ENCODE data around the gene SUN2.
"Not testable (repeated sequence)": the region's sequence is repeated elsewhere in the genome, so short reads cannot be mapped to it uniquely, and the experiment has no call there.

SUN2 gene

GRCh38 chr22:38755911-38756532, at the start of gene SUN2:
SUN2 (minus strand) TSS chr22:38755998; CDS start chr22:38752628, 3,370 bp downstream.
- DNase-seq = peak; percentile 93

- DNase-seq = not testable (repeated sequence)
Observed at GRCh38 chr22:38805041-38805593, 49.3 kb upstream of the SUN2 start.

DNA sequence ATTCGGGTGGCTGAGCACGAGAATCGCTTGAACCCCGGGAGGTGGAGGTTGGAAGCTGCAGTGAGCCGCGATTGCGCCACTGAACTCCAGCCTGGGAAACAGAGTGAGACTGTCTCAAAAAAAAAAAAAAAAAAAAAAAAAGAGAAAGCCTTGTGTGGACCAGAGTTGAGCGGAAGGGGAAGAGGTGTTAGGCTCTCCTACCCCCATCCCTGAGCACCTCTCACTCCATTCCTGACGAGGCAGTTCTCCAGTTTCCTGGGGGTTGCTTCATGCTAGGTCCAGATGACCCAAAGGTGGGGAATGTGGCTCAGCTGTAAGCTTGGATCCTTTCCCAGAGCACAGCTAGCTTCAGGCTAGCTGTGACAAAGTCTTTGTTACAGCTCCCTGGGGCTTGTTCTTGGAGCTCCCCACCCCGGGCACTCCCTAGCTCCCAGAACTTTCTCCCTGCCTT, 46.9 kb upstream of the SUN2 start:
- no peak for DNase-seq

- DNase-seq = no peak
Observed at GRCh38 chr22:38799265-38800002, 43.6 kb upstream of the SUN2 start.

- no peak for DNase-seq
Observed at GRCh38 chr22:38798496-38798895, 42.7 kb upstream of the SUN2 start.

DNA sequence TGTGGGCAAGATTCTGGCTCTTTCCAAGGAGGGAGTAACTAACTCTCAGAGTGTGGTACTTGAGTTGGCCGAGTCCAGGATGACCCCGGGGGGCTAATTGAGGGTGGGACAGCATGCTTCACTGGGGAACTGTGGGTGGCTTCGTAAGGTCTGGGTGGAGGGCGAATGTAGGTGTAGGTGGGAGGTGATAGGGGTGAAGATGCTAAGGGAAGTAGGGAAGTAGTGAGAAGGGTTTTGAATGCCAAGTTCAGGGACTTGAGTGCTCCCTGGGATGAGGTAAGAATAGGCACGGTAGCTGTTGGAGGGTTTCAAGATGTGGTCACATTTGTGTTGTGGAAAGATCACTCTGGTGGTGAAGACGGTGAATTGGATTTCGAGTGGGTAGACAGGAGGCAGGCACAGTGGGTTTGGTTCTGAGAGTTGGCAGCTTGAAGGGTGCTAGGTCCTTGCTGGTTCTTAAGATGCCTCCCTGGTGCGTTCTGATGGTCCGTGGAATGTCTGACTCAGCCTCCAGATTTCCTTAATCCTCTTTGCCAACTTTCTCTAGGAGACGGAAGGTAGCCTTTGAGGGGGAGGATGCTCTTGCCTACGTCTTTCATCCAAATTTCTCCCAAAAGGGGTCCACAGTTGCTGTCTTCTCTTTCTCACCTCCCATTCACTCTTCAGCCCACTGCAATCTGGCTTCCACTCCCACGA, 40.6 kb upstream of the SUN2 start:
- DNase-seq = no peak

GRCh38 chr22:38795569-38795968, 39.8 kb upstream of the SUN2 start:
- DNase-seq = no peak

GRCh38 chr22:38793721-38794466, 38.1 kb upstream of the SUN2 start, which contains the start of gene DNAL4:
DNAL4 (minus strand) TSS chr22:38794143; CDS start chr22:38782731, 11,412 bp downstream.
- DNase-seq = peak; percentile 95

GRCh38 chr22:38793317-38793716, 37.5 kb upstream of the SUN2 start:
- DNase-seq = no peak

- DNase-seq = no peak
Observed at GRCh38 chr22:38792833-38793232, 37.0 kb upstream of the SUN2 start.

GRCh38 chr22:38789606-38790005, 33.8 kb upstream of the SUN2 start:
- DNase-seq = no peak

DNA sequence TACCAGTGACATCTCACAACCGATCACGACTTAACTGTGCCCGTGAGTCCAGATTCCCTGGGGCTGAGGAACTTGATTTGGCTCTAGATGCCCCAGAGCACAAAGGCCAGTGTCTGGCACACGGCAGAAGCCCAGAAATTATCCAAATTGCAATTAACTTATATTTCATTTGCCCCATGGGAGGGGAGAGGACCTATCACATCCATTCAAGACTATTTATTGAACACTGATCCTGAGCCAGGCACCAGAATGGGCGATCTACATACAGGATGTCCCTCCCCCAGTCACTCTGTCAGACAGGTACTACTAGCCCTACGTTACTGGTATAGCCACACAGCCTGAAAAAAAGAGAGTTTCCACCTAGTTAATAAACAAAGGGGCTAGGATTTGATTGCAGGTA, 33.0 kb upstream of the SUN2 start:
- DNase-seq = no peak

- no peak for DNase-seq
Observed at GRCh38 chr22:38788021-38788816, 32.4 kb upstream of the SUN2 start.

DNA sequence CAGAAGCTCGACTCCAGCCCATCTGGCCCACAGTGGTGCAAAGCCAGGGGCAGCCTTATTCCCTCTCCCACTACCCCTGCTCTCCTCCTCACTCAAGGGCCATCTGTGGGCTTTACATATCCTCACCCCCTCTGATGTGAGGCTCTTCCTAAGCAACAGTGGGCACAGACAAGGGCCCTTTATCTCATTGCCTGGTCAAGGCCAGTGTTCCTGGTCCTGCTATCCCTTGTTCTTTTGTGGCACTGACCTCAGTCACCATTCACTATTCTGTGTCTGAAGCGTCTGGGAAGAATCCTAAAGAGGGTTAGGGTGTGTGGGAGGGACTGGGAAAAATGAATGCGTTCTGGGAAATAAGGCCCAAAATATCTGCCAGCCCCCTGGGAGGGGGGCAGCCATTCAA, 30.8 kb upstream of the SUN2 start:
- DNase-seq = no peak

DNA sequence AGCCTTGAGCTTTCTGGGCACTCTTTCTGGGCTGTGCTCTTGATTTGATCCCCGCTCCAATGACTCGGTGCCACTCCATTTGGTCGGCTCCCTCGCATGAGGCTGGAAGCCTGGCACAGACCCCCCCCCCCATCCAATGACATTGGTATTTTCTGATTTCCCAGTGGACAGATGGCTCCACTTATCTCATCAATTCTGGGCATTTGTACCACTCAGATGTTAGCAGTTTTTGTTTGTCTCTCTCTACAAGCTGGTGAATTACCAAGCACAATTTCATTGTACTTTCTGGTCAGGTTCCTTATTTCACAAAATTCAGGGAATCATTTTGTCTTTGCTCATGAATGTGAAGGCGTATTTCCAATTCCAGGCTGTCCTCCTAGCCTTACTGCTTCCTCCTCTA, 29.1 kb upstream of the SUN2 start:
- DNase-seq = no peak

DNA sequence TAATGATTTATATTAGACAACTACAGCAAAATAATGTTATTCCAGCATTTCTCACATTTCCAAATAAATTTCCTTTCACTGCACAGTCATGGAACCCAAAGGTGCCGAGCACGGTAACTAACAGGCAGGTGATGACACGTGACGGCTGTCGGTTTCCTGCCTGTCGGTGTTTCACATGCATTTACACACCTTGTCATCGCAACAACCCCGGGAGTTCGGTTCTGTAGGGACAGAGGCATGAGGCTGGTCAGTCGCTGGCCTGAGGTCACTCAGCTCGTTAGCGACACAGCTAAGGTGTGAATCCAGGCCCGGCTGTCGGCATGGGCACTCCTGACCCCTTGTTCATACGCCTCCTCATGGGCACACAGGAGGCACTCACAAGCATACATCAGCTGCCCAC, 28.2 kb upstream of the SUN2 start:
- no peak for DNase-seq

GRCh38 chr22:38783095-38783615, 27.4 kb upstream of the SUN2 start:
- DNase-seq = no peak

- DNase-seq = no peak
Observed at GRCh38 chr22:38782402-38783094, 26.8 kb upstream of the SUN2 start.

- no peak for DNase-seq
Observed at GRCh38 chr22:38781033-38781432, 25.2 kb upstream of the SUN2 start.

DNA sequence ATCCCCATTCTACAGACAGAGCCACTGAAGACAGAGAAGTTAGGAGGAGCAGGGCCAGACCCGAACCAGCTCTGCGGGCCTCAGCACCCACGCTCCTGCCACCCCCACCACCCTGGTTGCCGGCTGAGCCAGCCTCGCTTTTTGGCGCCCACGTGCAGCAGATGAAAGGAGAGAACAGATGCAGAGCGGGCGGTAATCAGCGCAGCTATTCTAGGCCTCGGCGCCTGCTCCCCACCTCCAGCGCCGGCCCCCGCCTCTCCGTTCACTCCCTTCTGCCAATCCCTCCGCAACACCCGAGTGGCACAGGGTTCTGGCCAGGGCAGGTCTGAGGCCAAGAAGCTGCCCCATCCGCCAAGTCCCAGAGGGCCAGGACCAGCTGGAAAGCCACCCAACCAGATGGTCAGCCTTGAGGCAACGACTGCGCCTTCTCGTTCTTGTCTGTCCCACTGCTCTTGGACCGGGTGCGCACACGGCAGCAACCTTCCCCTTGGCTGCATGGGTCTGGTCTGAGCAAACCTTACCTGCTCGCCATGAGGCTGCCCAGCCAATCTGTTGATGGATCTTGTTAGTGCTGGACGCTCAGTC, 21.4 kb upstream of the SUN2 start:
- DNase-seq = no peak

DNA sequence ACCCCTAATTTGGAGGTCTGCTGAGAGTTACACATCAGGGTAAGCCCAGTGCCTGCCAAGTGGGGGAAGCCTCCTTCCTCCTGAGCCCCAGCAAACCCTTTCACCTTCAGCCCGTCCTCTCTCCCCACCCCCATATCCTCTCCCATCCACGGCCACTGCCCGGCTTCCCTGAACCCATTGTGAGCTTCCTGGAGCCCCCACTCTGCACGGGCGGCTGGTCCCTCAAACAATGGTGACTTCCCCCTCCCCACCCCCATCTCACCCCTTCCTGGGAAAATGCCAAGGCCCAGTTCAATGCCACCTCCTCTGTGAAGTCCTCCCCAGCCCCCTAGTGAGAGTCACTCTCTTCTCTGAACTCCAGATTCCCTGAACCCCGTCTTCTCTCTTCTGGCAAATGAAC, 20.3 kb upstream of the SUN2 start:
- DNase-seq = no peak
